Immature natural killer cell (primary cell): ENCODE data around the gene SLC25A10. TPM values are rescaled to one million over a fixed set of nuclear protein-coding genes. Genes with fewer than 3 reads are reported as not detected.
"Not testable (repeated sequence)": the region's sequence is repeated elsewhere in the genome, so short reads cannot be mapped to it uniquely, and the experiment has no call there.

Experiments used
- DNase-seq, 3 donors: peaks; one replicate each; pipeline ENCODE4 v3.0.0; 2022; ENCODE audit warnings: mixed read lengths in 1 of 3
- H3K27ac Mint-ChIP-seq, 6 donors: one replicate each; pipeline ENCODE4 v1.8.0; 2020; ENCODE audit warnings: mixed read lengths in 6 of 6, mild to moderate bottlenecking in 5 of 6, inconsistent platforms in 4 of 6, moderate library complexity in 3 of 6
- H3K27me3 Mint-ChIP-seq, 3 donors: one replicate each; pipeline ENCODE4 v1.8.0; 2020 to 2021; ENCODE audit warnings: low read depth in 3 of 3, mild to moderate bottlenecking in 3 of 3, mixed read lengths in 3 of 3, moderate library complexity in 3 of 3, inconsistent platforms in 1 of 3
- H3K36me3 Mint-ChIP-seq, 3 donors: one replicate each; pipeline ENCODE4 v1.8.0; 2020; ENCODE audit warnings: mixed read lengths in 3 of 3, inconsistent platforms in 2 of 3, mild to moderate bottlenecking in 2 of 3
- H3K4me1 Mint-ChIP-seq, 2 donors: one replicate each; pipeline ENCODE4 v1.8.0; 2020; ENCODE audit warnings: inconsistent platforms in 2 of 2, mild to moderate bottlenecking in 2 of 2, mixed read lengths in 2 of 2, moderate library complexity in 1 of 2
- H3K4me3 Mint-ChIP-seq, 5 donors: one replicate each; pipeline ENCODE4 v1.8.0; 2020; ENCODE audit warnings: mild to moderate bottlenecking in 5 of 5, mixed read lengths in 5 of 5, inconsistent platforms in 3 of 5, moderate library complexity in 3 of 5
- H3K9me3 Mint-ChIP-seq, 6 donors: one replicate each; pipeline ENCODE4 v1.8.0; 2020; ENCODE audit warnings: mild to moderate bottlenecking in 6 of 6, mixed read lengths in 6 of 6, inconsistent platforms in 4 of 6, moderate library complexity in 3 of 6
- polyA plus RNA-seq, 3 donors: library from polyadenylated mRNA; unstranded; fragments of 300-500 nt; fragmentation: Illumina TruSeq; gene quantifications; one replicate each; pipeline ENCODE4 v1.2.3, GENCODE V29; 2021

The SLC25A10 gene
- 1 to 10 TPM; 5.6 to 7.5 (median 5.9) TPM for polyA plus RNA-seq

DNA sequence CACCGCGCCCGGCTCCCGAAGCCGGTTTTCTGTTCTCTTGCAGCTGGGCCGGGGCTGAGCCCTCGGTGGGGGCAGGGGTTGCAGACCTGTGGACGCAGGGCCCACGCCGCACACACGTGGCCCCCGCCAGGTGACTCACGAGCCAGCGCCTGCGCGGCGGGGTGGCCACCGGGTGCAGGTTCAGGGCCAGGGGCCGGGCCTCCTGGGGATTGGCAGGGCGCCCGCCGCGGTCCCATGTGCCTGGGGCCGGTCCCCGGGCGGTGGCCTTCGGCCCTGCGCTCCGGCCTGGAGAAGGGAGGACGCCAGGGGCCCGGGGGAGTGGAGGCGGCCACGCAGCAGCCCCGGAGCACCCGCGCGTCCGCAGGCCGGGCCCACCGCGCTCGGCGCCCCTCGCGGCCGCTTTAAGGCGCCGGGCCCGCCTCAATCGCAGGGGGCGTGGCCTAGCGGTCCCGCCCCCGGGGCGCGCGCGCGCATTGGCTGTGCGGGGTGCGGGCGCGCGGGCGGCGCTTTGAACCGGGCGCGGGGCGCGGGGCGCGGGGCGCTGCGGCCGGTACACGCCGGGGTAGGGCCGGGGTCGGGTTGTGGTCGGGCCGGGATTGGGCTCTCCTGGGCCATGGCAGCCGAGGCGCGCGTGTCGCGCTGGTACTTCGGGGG, at the start of gene SLC25A10:
TSS of gene SLC25A10 (plus strand) at position 471 of the 654 bp plus-strand sequence. CDS start at position 614, 143 bp downstream.
- peak; percentile 79 to 83 (median 83) for DNase-seq
- H3K27ac Mint-ChIP-seq: peak within 1 kb of the TSS in 3 of 6 donors; percentile 59 to 81 (median 61)
- no peaks in the 10 kb centered on the region for H3K9me3 Mint-ChIP-seq
- H3K4me3 Mint-ChIP-seq: peak within 1 kb of the TSS; percentile 72 to 87 (median 80)
- no peaks in the 10 kb centered on the region for H3K36me3 Mint-ChIP-seq
- H3K4me1 Mint-ChIP-seq: peaks cover 20 to 22% of the 10 kb centered on the region in 2 donors
- H3K27me3 Mint-ChIP-seq: peaks cover 0 to 12% (median 0%) of the 10 kb centered on the region in 3 donors

DNA sequence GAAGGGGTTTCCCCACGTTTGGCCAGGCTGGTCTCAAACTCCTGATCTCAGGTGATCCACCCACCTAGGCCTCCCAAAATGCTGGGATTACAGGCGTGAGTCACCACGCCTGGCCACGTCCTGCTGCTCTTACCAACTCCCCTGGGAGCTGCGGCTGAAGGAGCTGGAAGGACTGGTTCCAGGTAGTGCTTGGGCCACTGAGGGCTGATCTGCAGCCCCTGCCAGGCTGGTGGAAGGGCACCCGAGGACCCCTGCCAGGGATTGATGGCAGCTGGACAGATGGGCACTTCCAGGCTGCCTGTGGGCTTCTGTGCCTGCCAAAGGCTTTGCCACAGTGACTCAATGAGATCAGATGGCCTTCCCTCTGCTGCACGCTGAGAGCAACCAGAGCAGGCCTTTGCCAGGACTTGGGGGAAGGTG, 48.0 kb upstream of the SLC25A10 start:
- no peak for DNase-seq
- peaks cover 0 to 4% (median 2%) of the 10 kb centered on the region in 3 donors for H3K27me3 Mint-ChIP-seq
- H3K36me3 Mint-ChIP-seq: peaks cover 0 to 4% (median 0%) of the 10 kb centered on the region in 3 donors
- no peak overlapping the region for H3K4me3 Mint-ChIP-seq
- no peak overlapping the region for H3K27ac Mint-ChIP-seq
- peaks cover 27 to 37% of the 10 kb centered on the region in 2 donors for H3K4me1 Mint-ChIP-seq
- H3K9me3 Mint-ChIP-seq: no peaks in the 10 kb centered on the region

- peaks cover 0 to 4% (median 0%) of the 10 kb centered on the region in 3 donors for H3K36me3 Mint-ChIP-seq
- DNase-seq: peak; percentile 20 to 31 (median 26)
- peak overlapping the region; percentile 88 to 98 (median 94) for H3K27ac Mint-ChIP-seq
- peak overlapping the region; percentile 92 to 99 (median 95) for H3K4me3 Mint-ChIP-seq
- peaks cover 28 to 37% of the 10 kb centered on the region in 2 donors for H3K4me1 Mint-ChIP-seq
- peaks cover 0 to 4% (median 2%) of the 10 kb centered on the region in 3 donors for H3K27me3 Mint-ChIP-seq
- no peaks in the 10 kb centered on the region for H3K9me3 Mint-ChIP-seq
Observed at GRCh38 chr17:81665205-81666091, 46.6 kb upstream of the SLC25A10 start.

DNA sequence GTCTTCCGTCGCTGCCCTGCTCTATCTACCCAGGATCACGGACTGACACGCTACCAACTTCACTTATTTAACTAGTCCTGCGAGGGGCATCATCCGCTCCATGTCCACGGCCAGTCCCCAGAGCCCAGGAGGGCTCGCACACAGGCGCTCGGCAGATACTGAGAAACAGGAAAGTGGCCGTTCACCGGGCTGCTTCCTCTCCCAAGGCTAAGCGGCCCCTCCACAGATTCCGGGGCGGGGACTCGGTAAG, 46.1 kb upstream of the SLC25A10 start:
- Mint-ChIP-seq H3K9me3 (no peaks in the 10 kb centered on the region), H3K27ac (peak overlapping the region; percentile 88 to 98 (median 94)), H3K27me3 (peaks cover 0 to 4% (median 0%) of the 10 kb centered on the region in 3 donors), H3K4me1 (peaks cover 28 to 37% of the 10 kb centered on the region in 2 donors), H3K36me3 (peaks cover 0 to 4% (median 1%) of the 10 kb centered on the region in 3 donors), H3K4me3 (peak overlapping the region; percentile 92 to 99 (median 95))
- no peak for DNase-seq

GRCh38 chr17:81666342-81667191, 45.5 kb upstream of the SLC25A10 start, which contains the start of the genes CCDC137 and OXLD1:
CCDC137 (plus strand) TSS chr17:81666737; CDS start chr17:81666767, 30 bp downstream.
OXLD1 (minus strand) TSS chr17:81666605; CDS start chr17:81666577, 28 bp downstream.
- peaks cover 0 to 4% (median 0%) of the 10 kb centered on the region in 3 donors for H3K27me3 Mint-ChIP-seq
- H3K27ac Mint-ChIP-seq: peak within 1 kb of the TSS; percentile 88 to 98 (median 94)
- peak; percentile 92 to 93 (median 93) for DNase-seq
- no peaks in the 10 kb centered on the region for H3K9me3 Mint-ChIP-seq
- H3K36me3 Mint-ChIP-seq: peaks cover 0 to 6% (median 4%) of the 10 kb centered on the region in 3 donors
- peaks cover 28 to 37% of the 10 kb centered on the region in 2 donors for H3K4me1 Mint-ChIP-seq
- H3K4me3 Mint-ChIP-seq: peak within 1 kb of the TSS; percentile 94 to 99 (median 95)

- no peak for DNase-seq
- peaks cover 0 to 6% (median 4%) of the 10 kb centered on the region in 3 donors for H3K36me3 Mint-ChIP-seq
- peaks cover 28 to 37% of the 10 kb centered on the region in 2 donors for H3K4me1 Mint-ChIP-seq
- H3K27ac Mint-ChIP-seq: peak overlapping the region in 5 of 6 donors; percentile 30 to 89 (median 68)
- H3K4me3 Mint-ChIP-seq: peak overlapping the region; percentile 89 to 95 (median 92)
- peaks cover 0 to 4% (median 0%) of the 10 kb centered on the region in 3 donors for H3K27me3 Mint-ChIP-seq
- H3K9me3 Mint-ChIP-seq: no peaks in the 10 kb centered on the region
Observed at GRCh38 chr17:81667754-81668153, 44.3 kb upstream of the SLC25A10 start.

DNA sequence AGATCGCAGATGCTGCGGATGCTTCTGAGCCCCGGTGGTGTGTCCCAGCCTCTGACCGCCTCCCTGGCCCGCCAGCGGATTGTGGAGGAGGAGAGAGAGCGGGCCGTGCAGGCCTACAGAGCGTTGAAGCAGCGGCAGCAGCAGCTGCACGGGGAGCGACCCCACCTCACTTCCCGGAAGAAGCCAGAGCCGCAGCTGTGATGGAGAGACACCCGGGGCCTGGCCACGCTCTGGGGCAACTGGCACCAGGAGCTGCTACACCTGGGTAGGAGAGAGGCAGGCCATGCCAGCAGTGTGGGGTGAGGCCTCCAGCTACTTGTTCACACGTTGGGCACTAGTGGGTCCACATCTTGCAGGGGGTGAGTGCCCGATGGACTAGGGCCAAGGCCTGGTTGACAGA, 39.6 kb upstream of the SLC25A10 start:
- peaks cover 16% of the 10 kb centered on the region in 2 donors for H3K4me1 Mint-ChIP-seq
- peaks cover 0 to 2% (median 0%) of the 10 kb centered on the region in 3 donors for H3K27me3 Mint-ChIP-seq
- H3K36me3 Mint-ChIP-seq: peaks cover 0 to 6% (median 0%) of the 10 kb centered on the region in 3 donors
- H3K9me3 Mint-ChIP-seq: no peaks in the 10 kb centered on the region
- DNase-seq: no peak
- no peak overlapping the region for H3K4me3 Mint-ChIP-seq
- H3K27ac Mint-ChIP-seq: no peak overlapping the region

DNA sequence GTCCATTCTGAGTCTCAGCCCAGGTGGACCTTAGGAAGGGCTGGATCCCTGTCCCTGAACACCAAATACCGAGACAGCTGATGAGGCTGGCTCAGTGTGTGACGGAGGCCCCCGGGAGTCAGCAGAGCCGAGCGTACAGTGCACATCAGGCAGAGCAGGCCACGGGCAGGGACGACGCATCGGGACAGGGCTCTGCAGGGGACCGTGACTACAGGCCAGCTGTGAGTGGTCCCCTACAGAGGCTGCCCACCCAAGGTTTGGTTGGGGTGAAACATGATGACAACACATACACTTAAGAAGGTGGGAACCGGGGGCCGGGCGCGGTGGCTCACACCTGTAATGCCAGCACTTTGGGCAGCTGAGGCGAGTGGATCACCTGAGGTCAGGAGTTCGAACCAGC, 39.1 kb upstream of the SLC25A10 start:
- no peak overlapping the region for H3K4me3 Mint-ChIP-seq
- peaks cover 11% of the 10 kb centered on the region in 2 donors for H3K4me1 Mint-ChIP-seq
- H3K27ac Mint-ChIP-seq: no peak overlapping the region
- peaks cover 0 to 6% (median 0%) of the 10 kb centered on the region in 3 donors for H3K36me3 Mint-ChIP-seq
- no peak for DNase-seq
- no peaks in the 10 kb centered on the region for H3K9me3 Mint-ChIP-seq
- peaks cover 0 to 2% (median 0%) of the 10 kb centered on the region in 3 donors for H3K27me3 Mint-ChIP-seq

DNA sequence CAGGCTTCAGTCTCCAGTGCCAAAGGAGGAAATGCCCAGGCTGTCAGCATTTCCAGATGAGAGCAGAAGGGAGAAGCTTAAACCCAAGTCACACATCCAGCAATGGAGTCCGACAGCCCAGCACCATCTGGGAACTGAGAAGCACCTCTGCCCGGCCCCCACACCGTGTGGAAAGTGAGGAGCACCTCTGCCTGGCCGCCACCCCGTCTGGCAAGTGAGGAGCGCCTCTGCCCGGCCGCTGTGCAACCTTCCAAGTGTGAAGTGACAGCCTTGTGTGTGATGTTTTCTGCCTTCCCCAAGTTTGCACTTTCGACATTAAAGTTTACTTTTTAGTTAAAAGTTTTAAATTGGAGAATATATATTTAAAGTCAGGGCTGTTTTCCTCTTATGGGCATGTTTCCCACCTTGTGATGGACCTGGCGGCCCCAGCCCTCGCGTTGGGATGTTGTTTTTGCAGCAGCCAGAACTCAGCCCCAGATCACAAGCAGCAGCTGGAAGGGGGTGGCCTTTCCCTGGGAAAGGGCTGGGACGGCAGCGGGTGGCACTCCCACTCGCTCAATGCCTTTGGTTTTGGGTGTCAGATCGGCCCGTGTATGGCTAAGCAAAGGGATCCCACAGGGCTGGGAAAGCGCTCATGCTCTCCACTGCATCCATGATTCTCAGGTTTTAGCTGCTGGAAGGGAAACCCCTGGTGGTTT, 38.4 kb upstream of the SLC25A10 start:
- no peak overlapping the region for H3K4me3 Mint-ChIP-seq
- H3K36me3 Mint-ChIP-seq: peaks cover 0 to 6% (median 0%) of the 10 kb centered on the region in 3 donors
- no peaks in the 10 kb centered on the region for H3K9me3 Mint-ChIP-seq
- H3K27me3 Mint-ChIP-seq: peaks cover 0 to 2% (median 0%) of the 10 kb centered on the region in 3 donors
- H3K27ac Mint-ChIP-seq: no peak overlapping the region
- H3K4me1 Mint-ChIP-seq: peaks cover 5 to 6% of the 10 kb centered on the region in 2 donors
- DNase-seq: no peak

- DNase-seq: peak; percentile 36 to 39 (median 37)
- H3K9me3 Mint-ChIP-seq, H3K27me3 Mint-ChIP-seq, H3K36me3 Mint-ChIP-seq, H3K4me3 Mint-ChIP-seq, H3K4me1 Mint-ChIP-seq: not testable (repeated sequence)
- peak overlapping the region in 1 of 6 donors; percentile 21 for H3K27ac Mint-ChIP-seq
Observed at GRCh38 chr17:81675515-81676221, 36.4 kb upstream of the SLC25A10 start.

DNA sequence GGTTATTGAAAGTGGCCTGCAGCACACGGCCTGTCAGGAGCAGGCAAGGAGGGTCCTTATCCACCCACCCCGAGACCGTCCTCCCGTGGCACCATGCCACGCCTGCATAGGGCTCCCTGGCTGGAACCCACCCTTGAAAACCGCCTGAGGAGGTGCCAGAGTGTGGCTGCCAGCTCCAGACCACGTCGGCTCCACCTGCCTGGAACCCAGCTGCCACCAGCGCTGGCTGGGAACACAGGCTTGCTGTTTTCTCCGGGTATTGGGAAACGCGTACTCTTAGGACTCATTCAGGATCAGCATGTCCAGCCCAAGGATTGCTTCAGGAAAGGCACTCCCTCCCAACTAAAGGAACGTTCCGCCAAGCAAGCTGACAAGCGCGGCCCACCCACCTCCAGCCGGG, 35.2 kb upstream of the SLC25A10 start:
- no peaks in the 10 kb centered on the region for H3K9me3 Mint-ChIP-seq
- peaks cover 5 to 7% of the 10 kb centered on the region in 2 donors for H3K4me1 Mint-ChIP-seq
- no peak overlapping the region for H3K27ac Mint-ChIP-seq
- H3K4me3 Mint-ChIP-seq: no peak overlapping the region
- H3K27me3 Mint-ChIP-seq: peaks cover 0 to 2% (median 0%) of the 10 kb centered on the region in 3 donors
- H3K36me3 Mint-ChIP-seq: no peaks in the 10 kb centered on the region
- DNase-seq: no peak

- H3K4me1 Mint-ChIP-seq: peaks cover 28% of the 10 kb centered on the region in 2 donors
- H3K9me3 Mint-ChIP-seq: no peaks in the 10 kb centered on the region
- peaks cover 3 to 10% (median 3%) of the 10 kb centered on the region in 3 donors for H3K27me3 Mint-ChIP-seq
- no peaks in the 10 kb centered on the region for H3K36me3 Mint-ChIP-seq
- DNase-seq: no peak
- no peak overlapping the region for H3K4me3 Mint-ChIP-seq
- H3K27ac Mint-ChIP-seq: peak overlapping the region in 1 of 6 donors; percentile 62
Observed at GRCh38 chr17:81680150-81680549, 31.9 kb upstream of the SLC25A10 start.
